HG03135 (cell line): Measurements from ENCODE around the gene SLC1A2.

Experiments
- ATAC-seq: cut with Tn5 transposase; IDR thresholded peaks from one replicate; pipeline ENCODE4 v1.9.1; 2021; ENCODE audit warnings: mild to moderate bottlenecking, moderate library complexity; ENCODE audit not compliant: unreplicated experiment

The SLC1A2 gene

GRCh38 chr11:35305670-35306382 lies 113.5 kb downstream of the SLC1A2 start:
- ATAC-seq: no peak

DNA sequence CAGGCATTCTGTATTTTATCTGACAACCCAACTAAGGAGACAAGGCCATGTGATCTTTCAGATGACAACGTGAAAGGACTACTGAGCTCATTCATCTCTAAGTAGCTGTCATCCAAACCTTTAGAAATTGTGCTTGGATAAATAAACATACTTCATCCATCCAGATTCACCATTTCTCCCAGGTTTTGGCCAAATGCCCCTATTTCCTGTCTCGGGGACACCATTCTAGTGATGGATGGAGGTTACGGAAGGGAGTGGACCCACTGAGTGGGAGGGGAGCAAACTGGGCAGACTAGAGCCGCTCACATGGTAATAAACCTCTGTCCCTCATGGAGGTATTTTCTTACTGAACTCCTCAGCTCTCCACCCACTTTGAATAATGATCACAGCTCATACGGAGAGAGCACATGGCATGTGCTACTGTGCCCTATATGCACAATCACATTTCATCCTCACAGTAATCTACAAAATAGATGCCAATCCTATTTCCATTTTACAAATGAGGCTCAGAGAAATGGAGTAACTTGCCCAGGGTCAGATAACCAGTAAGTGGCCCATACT lies 114.4 kb downstream of the SLC1A2 start:
- no peak for ATAC-seq

DNA sequence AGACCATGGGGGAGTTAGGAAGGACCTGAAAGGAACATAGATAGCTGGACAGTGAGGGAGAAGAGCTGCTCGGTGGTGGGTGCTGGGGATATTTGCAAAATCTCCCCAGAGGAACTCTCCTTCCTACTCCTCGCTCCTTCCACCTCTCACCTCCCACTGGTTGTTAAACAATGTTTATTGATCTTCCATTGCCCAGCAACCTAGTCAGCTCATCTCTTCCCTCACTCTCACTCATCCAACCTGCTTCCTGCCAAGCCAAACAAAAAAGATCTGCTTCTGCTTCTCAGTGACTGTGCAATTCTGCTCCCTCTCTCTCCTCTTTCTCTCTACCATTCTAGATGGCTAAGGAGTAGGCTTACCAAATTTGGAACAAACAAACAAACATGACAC lies 115.0 kb downstream of the SLC1A2 start:
- no peak for ATAC-seq

DNA sequence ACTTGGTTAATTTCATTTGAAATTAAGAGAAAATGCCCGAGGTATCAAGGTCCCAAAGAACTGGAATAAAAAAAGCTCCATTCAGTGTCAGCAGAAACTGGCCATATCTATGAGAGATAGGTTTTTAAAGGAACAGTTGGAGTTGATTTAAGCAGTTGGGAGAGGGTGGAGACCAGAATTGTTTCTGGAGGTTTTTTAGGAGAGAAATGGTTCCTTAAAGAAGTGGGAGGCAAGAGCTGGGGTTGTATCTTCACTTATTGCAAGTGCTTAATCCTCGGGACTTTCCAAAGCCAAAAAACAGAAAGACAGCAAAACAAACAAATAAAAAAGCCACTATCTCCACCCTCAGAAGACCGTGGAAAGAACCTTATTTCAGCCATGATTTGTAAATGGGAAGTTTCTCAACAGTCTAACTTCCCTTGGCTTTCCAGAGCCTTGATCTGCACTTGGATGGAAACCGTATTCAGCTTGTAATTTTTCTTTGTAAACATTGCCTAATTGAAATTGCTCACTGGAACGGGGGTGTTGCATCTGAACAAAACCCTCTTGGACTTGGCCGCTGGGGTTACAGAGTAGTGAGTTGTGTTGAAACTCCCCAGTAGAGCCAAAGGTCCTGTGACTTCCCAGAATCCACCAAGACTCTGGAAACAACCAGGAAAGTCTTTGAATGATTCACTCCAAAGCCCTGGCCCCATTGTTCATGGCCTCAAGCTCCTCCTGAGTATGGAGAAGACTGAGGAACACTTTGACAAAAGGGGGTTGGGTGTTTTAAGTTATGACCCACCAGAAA lies 115.6 kb downstream of the SLC1A2 start:
- ATAC-seq: no peak

GRCh38 chr11:35302398-35302797 lies 117.0 kb downstream of the SLC1A2 start:
- ATAC-seq: no peak

DNA sequence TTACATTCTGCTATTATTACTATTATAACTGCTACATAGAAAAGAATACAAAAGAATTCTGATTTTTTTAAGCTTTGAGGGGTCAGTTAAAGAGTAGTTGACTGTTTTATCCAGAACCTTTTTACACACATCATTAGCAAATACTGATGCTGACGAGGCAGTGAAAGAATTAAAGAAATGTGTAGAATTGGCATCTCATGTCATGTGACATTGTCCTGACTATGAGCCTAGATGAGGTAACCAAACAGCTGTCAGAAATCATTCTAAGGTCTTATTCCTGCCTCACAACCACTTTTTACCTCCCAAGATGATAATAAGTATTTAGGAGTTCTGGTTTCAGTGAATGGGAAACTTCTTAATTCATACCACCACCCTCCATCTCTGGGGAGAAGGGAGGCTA lies 121.0 kb downstream of the SLC1A2 start:
- ATAC-seq: no peak

DNA sequence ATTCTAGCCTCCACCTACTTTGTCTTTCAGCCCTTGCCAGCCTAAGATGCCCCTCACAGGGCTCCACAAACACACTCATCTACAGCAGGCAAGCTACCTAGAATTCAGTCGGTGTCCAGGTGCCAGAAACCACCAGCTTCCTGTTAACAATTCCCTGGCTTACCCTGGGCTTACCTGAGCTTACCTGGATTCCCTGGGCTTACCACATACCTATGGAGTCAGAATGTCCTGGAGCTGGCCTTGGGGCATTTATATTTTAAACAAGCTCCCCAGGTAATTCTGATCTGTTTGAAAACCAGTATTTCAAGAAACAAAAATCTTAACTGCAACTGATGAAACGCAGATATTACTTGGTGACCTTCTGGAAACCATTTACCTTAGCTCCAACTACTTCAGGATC lies 123.6 kb downstream of the SLC1A2 start:
- no peak for ATAC-seq

DNA sequence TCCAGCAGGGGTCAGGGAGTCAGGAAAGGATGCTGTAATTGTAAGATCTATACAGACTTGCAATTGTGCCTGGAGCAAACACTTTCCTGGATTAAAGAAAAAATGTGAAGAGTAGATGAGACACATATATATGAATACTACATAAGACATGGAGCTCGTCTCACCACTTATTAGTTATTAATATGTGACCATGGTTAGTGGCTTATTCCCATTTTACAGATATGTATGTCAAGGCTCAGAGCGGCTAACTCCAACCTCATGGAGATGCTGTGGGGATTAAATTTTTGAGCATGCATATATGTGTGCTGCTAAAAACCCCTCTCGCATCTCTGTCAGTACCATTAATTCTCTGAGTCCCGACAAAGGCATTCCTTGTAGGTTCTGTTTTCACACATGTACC lies 125.7 kb downstream of the SLC1A2 start:
- ATAC-seq: no peak

DNA sequence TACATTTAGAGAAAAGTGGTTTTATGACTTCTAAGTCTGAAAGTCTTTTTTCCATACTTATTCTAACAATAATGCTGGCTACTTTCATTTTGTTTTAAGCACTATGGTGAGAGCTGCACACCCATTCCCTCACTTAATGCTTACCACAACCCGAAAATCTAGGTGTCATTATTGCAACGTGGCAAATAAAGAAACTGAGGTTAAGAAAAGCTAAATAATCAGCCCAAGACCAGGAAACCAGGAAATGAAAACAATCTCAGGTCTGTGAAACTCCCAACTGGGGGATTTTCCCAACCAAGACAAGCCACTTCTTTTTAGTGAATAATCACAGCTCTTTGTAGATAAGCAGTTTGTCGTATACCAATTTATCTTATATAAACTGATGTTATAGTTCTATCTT lies 126.3 kb downstream of the SLC1A2 start:
- ATAC-seq: no peak

DNA sequence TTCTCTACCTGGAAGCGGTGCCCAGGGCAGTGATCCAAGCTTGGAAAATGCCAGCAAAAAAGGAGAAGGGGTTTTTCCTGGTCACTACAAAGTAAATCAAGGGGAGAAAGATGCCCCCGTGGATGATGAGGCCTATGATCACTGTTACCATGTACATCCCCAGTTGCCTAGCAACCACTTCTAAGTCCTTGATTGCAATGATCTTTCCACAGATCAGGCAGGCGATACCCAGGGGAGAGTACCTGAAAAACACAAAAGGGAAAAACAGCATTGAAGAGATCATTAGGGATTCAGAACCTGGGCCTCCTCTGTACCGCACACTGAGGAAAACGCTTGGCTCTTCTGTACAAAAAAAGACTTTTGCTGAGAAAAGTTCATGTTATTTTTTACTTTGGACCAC lies 127.1 kb downstream of the SLC1A2 start:
- no peak for ATAC-seq

DNA sequence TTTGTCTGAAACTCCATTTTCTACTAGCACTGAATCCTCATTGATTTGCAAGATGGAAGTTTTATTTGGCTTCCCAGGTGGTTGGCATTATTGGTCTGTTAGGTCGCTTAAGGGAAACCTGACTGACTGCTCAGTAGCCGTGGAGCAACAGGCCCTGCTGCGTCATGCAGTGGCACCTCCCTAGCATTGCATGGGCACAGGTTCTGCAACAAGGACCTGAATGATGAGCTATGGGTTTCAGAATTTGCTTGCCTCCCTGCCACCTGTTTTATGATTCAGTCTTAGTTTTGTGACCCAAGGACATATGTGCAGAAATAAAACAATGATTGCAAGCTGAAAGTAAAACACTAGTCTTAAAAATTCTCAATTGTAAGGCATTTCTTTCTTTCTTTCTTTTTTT lies 128.5 kb downstream of the SLC1A2 start:
- ATAC-seq: no peak

GRCh38 chr11:35289821-35290220 lies 129.5 kb downstream of the SLC1A2 start:
- ATAC-seq: no peak

DNA sequence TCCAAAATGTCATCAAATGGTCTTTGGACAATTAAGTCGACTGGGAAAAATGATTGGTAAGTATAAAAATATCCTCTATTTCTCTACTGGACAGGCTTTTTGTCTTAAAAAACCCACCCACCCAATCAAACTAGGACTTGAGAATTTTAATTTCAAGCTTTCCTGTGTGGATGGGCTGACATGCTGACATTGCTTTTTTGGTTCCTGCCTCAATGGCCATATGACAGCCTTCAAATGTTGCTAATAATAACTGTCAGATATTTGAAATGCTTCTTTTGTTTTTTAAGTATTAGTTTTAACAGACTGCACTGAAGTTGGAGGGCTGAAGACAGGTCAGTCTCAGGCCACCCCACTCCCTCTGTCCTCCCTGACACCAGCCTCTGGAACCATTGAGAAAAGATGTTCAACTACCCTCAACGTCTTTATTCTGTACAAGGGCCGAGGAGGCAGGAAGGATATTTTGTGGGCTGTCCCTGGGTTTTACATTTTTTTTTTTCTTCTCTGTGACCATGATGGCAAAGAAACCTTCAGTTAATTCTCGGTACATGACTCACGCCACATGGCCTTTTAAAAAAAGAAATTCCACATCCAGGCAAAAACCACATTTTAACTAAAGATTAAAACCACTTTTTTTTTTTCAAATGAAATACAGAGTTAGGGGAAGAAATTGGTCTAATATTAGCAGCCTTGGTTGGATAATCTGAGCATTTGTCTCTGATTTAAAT lies 130.4 kb downstream of the SLC1A2 start:
- ATAC-seq: no peak

- ATAC-seq: no peak
These were observed 131.0 kb downstream of the SLC1A2 start for GRCh38 chr11:35288309-35288708.

- ATAC-seq: no peak
These were observed 131.9 kb downstream of the SLC1A2 start for GRCh38 chr11:35287344-35287890.

DNA sequence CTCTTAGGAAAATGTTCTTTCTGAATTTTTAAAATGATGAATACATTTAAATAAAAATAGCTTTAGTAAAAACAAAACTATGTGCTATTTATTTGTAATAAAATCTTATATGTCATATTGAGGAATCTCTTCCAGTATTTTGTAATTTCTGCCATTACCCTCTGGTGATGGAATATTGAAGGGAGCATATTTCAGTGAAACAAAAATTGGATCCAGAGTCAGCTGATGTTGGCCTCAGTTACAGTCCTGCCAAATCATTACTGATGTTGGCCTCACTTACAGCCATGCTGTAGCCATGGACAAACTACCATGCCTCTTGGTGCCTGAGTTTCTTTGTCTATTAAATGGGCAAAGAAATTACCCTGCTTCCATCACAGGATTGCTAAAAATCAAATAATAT lies 133.2 kb downstream of the SLC1A2 start:
- ATAC-seq: no peak

DNA sequence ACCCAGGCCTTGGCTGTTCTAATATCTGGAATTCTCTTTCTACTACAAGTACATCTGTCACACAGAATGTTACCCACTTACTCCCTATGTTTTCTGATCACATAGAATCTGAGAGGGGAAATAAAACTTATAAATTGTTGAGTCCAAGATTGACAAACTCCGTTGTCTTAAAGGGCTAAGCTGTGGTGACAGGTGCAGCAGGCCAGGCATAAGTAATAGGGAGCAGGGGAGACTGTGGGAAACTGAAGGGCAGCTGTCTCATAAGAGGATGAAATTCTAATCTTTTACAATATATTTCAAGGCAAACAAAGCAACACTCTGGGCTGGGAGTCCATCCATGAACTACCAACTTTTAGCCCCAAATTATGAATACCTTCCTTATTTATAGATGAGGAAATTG lies 133.9 kb downstream of the SLC1A2 start:
- no peak for ATAC-seq

- no peak for ATAC-seq
These were observed 137.0 kb downstream of the SLC1A2 start for GRCh38 chr11:35282221-35282882.

GRCh38 chr11:35281169-35281688 lies 138.1 kb downstream of the SLC1A2 start:
- ATAC-seq: no peak

- ATAC-seq: no peak
These were observed 138.6 kb downstream of the SLC1A2 start for GRCh38 chr11:35280727-35281126.
